A673 (cell line): Measurements from ENCODE around the gene NEAT1. TPM values are rescaled to one million over a fixed set of nuclear protein-coding genes. Genes with fewer than 3 reads are reported as not detected.

Source experiments
- BruUV-seq: library from RNA; stranded (reverse); fragments of 400-500 nt; replicated peaks from 2 replicates; lab custom pipeline; 2021; lab: Mats Ljungman, UMichigan
- CTCF ChIA-PET: fragments of 300-600 bp; sonication (Branson Sonifier 250); formaldehyde crosslinking; loops from one replicate; lab custom pipeline; 2022; ENCODE audit warnings: antibody characterized with exemption; lab: Charles Lee
- POLR2A ChIA-PET: fragments of 300-600 bp; sonication (Branson Sonifier 250); formaldehyde crosslinking; loops from one replicate; lab custom pipeline; 2022; ENCODE audit warnings: antibody characterized with exemption; ENCODE audit not compliant: low non-redundant PET; lab: Charles Lee
- DNase-seq: peaks from one replicate; pipeline ENCODE4 v3.0.0-alpha.2; 2015; ENCODE audit warnings: low spot score
- H3K27ac ChIP-seq: fragments of 200-600 bp; sonication (generic); 2 replicates; pipeline ENCODE4 v1.5.1; 2016; ENCODE audit warnings: mixed run types, low read depth, mild to moderate bottlenecking, mixed read lengths, antibody characterized with exemption, low read length; ENCODE audit not compliant: poor library complexity, severe bottlenecking
- H3K27me3 ChIP-seq: fragments of 200-600 bp; sonication (generic); replicated peaks from 2 replicates; pipeline ENCODE4 v1.6.1; 2017; ENCODE audit warnings: mixed run types, low read depth, mild to moderate bottlenecking, mixed read lengths, antibody characterized with exemption, low read length; ENCODE audit not compliant: insufficient read depth, poor library complexity
- H3K36me3 ChIP-seq: fragments of 200-600 bp; sonication (generic); 2 replicates; pipeline ENCODE4 v1.6.1; 2016; ENCODE audit warnings: mixed run types, mild to moderate bottlenecking, mixed read lengths, antibody characterized with exemption, low read length; ENCODE audit not compliant: insufficient read depth, poor library complexity, severe bottlenecking
- H3K4me1 ChIP-seq: fragments of 200-600 bp; sonication (generic); 2 replicates; pipeline ENCODE4 v1.6.1; 2017; ENCODE audit warnings: mixed run types, mild to moderate bottlenecking, mixed read lengths, antibody characterized with exemption, low read length; ENCODE audit not compliant: insufficient read depth, poor library complexity, severe bottlenecking
- H3K4me3 ChIP-seq: fragments of 200-600 bp; sonication (generic); 2 replicates; pipeline ENCODE4 v1.5.1; 2016; ENCODE audit warnings: low read depth, mixed run types, mild to moderate bottlenecking, mixed read lengths, low read length; ENCODE audit not compliant: poor library complexity, severe bottlenecking
- H3K9me3 ChIP-seq: fragments of 200-600 bp; sonication (generic); 2 replicates; pipeline ENCODE4 v1.6.1; 2016; ENCODE audit warnings: mixed run types, low read depth, mild to moderate bottlenecking, mixed read lengths, antibody characterized with exemption, low read length; ENCODE audit not compliant: poor library complexity, severe bottlenecking
- CTCF ChIP-seq: fragments of 300-800, 200-600 bp; sonication (generic); conservative IDR thresholded peaks from 2 replicates; pipeline ENCODE4 v1.5.1; 2017; ENCODE audit warnings: low read depth, mild to moderate bottlenecking, antibody characterized with exemption, low read length, moderate library complexity, mixed read lengths
- EZH2 ChIP-seq: fragments of 200-600 bp; sonication (generic); IDR thresholded peaks from 2 replicates; pipeline ENCODE4 v1.6.1; 2017; ENCODE audit warnings: borderline replicate concordance, low read depth, mild to moderate bottlenecking, mixed read lengths, antibody characterized with exemption, low read length; ENCODE audit not compliant: poor library complexity, severe bottlenecking
- intact Hi-C: fragments of 100-400 bp; cut with micrococcal nuclease; formaldehyde crosslinking; loops from one replicate; pipeline ENCODE4 v1.10.0; 2022; ENCODE audit not compliant: unreplicated experiment
- total RNA-seq: library from RNA; stranded (reverse); gene quantifications from 2 replicates; pipeline ENCODE4 v1.2.3, GENCODE V29; 2021

NEAT1 gene
- total RNA-seq, 1 experiment from 2014 or later: 196 TPM

GRCh38 chr11:65479184-65480145, 56.9 kb downstream of the NEAT1 start:
- H3K27ac ChIP-seq: peak overlapping the region; percentile 18
- no peaks in the 10 kb centered on the region for H3K36me3 ChIP-seq
- ChIA-PET CTCF (interaction anchor here (1.0 kb wide), 1 partner anchor 28 kb away, joined by 24 read pairs; no protein-coding TSS in a partner anchor), POLR2A (interaction anchor here (0.6 to 1.0 kb wide), 4 partner anchors 10 to 55 kb away, joined by 3 to 8 read pairs (median 4); no protein-coding TSS in a partner anchor)
- peaks cover 19% of the 10 kb centered on the region for H3K4me1 ChIP-seq
- H3K27me3 ChIP-seq: no peaks in the 10 kb centered on the region
- intact Hi-C loops: no loop called here
- no peaks in the 10 kb centered on the region for H3K9me3 ChIP-seq
- H3K4me3 ChIP-seq: no peak overlapping the region
- BruUV-seq: no TSS peak
- TF ChIP-seq EZH2 (no peak), CTCF (peak; percentile 47)
- DNase-seq: peak; percentile 42

GRCh38 chr11:65482306-65482850, 59.8 kb downstream of the NEAT1 start:
- Histone ChIP-seq H3K36me3 (no peaks in the 10 kb centered on the region), H3K27me3 (no peaks in the 10 kb centered on the region), H3K9me3 (no peaks in the 10 kb centered on the region), H3K4me1 (peaks cover 29% of the 10 kb centered on the region), H3K27ac (no peak overlapping the region), H3K4me3 (no peak overlapping the region)
- POLR2A ChIA-PET: no interaction called here
- intact Hi-C loops: no loop called here
- TF ChIP-seq CTCF (no peak), EZH2 (no peak)
- no peak for DNase-seq
- CTCF ChIA-PET: no interaction called here
- BruUV-seq: no TSS peak

- Histone ChIP-seq H3K4me1 (peaks cover 50% of the 10 kb centered on the region), H3K9me3 (no peaks in the 10 kb centered on the region), H3K4me3 (no peak overlapping the region), H3K27ac (no peak overlapping the region), H3K27me3 (no peaks in the 10 kb centered on the region), H3K36me3 (no peaks in the 10 kb centered on the region)
- POLR2A ChIA-PET: no interaction called here
- DNase-seq: no peak
- no TSS peak for BruUV-seq
- intact Hi-C loops: no loop called here
- TF ChIP-seq CTCF (no peak), EZH2 (no peak)
- CTCF ChIA-PET: no interaction called here
Measured at GRCh38 chr11:65485920-65486219, 63.3 kb downstream of the NEAT1 start.
